Endometrial microvascular endothelial cells (primary cell): ENCODE results near the gene GPR137B. TPM values are rescaled to one million over a fixed set of nuclear protein-coding genes. Genes with fewer than 3 reads are reported as not detected.

Source experiments
- in situ Hi-C: cut with HindIII; loops from 2 replicates; pipeline ENCODE4 v1.10.0; 2017; ENCODE audit warnings: low sequenced_read_pairs, low pct_unique_long_range_greater_than_20kb; ENCODE audit errors: inconsistent ontology term
- total RNA-seq: library from RNA; depleted of rRNA; stranded (reverse); fragments of >200 nt; gene quantifications from one replicate; pipeline ENCODE4 v1.2.3, GENCODE V29; 2015; ENCODE audit errors: inconsistent ontology term

GPR137B gene
- total RNA-seq, 1 donor from 2014 or later = 3.2 TPM

GRCh38 chr1:236214761-236215160 lies 72.4 kb downstream of the GPR137B start:
- in situ Hi-C loops = no loop called here

- in situ Hi-C loops = no loop called here
Observed at GRCh38 chr1:236220473-236220872, 78.1 kb downstream of the GPR137B start.

- in situ Hi-C loops = no loop called here
Observed at GRCh38 chr1:236222632-236223031, 80.3 kb downstream of the GPR137B start.

GRCh38 chr1:236228411-236228810 lies 86.1 kb downstream of the GPR137B start:
- in situ Hi-C loops = no loop called here

- in situ Hi-C loops = no loop called here
Observed at GRCh38 chr1:236235116-236235515, 92.8 kb downstream of the GPR137B start.

- in situ Hi-C loops = no loop called here
Observed at GRCh38 chr1:236239092-236239585, 96.8 kb downstream of the GPR137B start.

- in situ Hi-C loops = no loop called here
Observed at GRCh38 chr1:236240675-236241074, 98.3 kb downstream of the GPR137B start.

- in situ Hi-C loops = no loop called here
Observed at GRCh38 chr1:236242568-236242967, 100.2 kb downstream of the GPR137B start.

GRCh38 chr1:236247286-236247685 lies 104.9 kb downstream of the GPR137B start:
- in situ Hi-C loops = no loop called here

GRCh38 chr1:236251587-236251986 lies 109.2 kb downstream of the GPR137B start:
- in situ Hi-C loops = no loop called here

- in situ Hi-C loops = no loop called here
Observed at GRCh38 chr1:236253119-236253518, 110.8 kb downstream of the GPR137B start.

- in situ Hi-C loops = no loop called here
Observed at GRCh38 chr1:236253918-236254637, 111.7 kb downstream of the GPR137B start.

- in situ Hi-C loops = no loop called here
Observed at GRCh38 chr1:236257216-236257615, 114.9 kb downstream of the GPR137B start.

GRCh38 chr1:236258114-236258622 lies 115.8 kb downstream of the GPR137B start:
- in situ Hi-C loops = no loop called here

Other genes with a start within 250 kb of the GPR137B start
- gene NID1, start 77.4 kb upstream of the GPR137B start, total RNA-seq = 31.2 TPM
- 0.65 TPM for gene ERO1B, start 139.4 kb downstream of the GPR137B start, total RNA-seq